ENCODE data around the gene RFC2.

- TF ChIP-seq CTCF (IDR thresholded peaks at IDR 0.05) (no peak), POLR2A (IDR thresholded peaks at IDR 0.05) (no peak)
These were observed 72.4 kb downstream of the RFC2 start for GRCh38 chr7:74181821-74182220.

Data from upper lobe of left lung (tissue), 4 donors.